Fibroblast of skin of scalp (primary cell): ENCODE results near the gene RPRD1B.
A peak's percentile ranks its signal among the peaks of the same experiment; 100 is the strongest.

Source experiments
- DNase-seq: peaks from one replicate; pipeline ENCODE4 v3.0.0-alpha.2; 2013

The RPRD1B gene

GRCh38 chr20:38136421-38137245 is 103.1 kb downstream of the RPRD1B start:
- DNase-seq = no peak

DNA sequence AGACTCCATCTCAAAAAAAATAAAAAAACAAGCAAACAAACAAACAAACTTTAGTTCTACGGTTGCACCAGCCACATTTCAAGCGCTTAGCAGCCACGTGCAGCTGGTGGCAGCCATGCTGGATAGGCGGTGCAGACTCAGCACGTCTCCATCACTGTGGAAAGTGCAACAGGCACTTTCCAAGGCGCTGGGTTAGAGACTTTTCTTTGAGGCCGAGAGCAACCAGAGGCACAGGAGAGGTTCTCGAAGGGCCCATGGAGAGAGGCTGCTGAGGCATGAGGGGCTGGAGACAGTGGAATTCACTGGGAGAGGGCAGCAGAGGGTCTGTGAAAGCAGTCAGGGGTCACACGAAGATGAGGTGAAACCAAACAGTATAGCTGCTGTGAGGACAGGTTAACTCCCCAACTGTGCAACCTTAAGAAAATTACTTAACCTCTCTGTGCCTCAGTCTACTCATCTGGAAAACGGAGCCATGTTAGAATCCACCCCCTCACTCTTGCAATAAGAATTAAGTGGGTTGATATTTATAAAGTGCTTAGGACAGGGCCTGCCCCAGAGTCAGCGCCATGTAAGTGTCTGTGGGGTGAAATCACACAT is 104.0 kb downstream of the RPRD1B start:
- DNase-seq = no peak

- DNase-seq = no peak
These were observed 104.7 kb downstream of the RPRD1B start for GRCh38 chr20:38138086-38138778.

DNA sequence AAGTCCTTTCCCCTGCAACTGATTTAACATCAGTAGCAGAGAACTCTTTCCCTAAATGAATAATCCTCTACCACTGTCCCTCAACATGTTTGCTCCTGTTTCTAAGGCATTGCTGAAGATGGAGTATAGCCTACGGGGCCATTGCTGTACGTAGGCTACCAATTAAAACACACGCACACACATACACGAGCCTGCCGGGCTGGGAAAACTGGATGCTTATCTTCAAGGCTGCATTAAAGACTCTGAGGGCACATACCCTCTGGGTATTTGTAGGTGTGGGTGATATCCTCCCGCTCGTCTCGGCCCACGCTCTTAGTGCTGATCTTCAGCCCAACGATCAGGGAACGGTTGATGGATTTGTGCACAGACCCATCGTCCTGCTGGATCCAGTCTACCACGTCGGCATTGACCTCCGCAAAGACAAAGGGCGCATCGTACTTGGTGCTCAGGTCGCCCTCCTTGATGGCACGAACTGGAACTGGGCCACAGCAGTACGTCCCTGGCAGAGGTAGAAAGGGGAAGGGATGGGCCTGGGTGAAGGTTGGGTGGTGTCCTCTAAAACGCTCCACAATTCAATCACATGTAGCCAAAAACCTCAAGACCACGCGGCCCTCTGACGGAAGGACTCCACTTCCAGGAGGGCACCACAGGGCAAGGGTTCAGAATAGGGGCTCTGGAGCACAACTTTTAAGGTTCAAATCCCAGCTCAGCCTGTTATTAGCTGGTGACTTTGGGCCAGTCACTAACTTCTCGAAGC is 105.8 kb downstream of the RPRD1B start:
- no peak for DNase-seq

DNA sequence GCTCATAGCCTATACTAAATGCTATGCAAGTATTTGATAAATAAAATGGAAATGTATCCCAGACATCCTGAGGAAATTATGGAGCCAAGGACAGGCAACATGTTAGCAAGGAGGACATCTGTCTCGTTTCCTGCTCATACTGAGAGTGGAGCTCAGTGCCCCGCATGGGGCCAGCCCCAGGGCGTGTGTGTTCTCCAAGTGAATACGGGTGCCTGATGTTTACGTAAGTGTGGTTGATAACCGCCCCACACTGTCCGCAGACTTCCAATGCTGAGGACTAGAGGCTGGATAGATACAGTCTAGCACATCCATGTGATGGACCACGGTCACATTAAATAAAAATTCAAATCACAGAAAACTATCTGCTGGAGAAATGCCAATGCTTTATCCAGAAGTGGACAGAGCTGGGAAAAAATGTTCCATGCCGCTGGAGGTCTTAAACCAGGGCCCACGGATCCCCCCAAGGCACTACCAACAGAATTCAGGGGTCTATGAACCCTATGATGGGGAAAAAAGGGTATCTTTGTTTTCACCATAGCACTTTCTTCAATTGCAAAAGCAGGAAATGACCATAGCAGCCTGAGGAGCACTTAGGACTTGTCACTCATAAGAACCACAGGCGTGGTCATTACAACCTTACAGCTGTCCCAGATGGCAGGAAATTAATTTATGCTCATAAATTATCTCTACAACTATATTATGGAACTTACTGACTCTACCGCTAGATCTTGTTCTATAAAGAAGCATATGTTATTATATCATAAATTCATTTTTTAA is 106.6 kb downstream of the RPRD1B start:
- DNase-seq = peak; percentile 35

DNA sequence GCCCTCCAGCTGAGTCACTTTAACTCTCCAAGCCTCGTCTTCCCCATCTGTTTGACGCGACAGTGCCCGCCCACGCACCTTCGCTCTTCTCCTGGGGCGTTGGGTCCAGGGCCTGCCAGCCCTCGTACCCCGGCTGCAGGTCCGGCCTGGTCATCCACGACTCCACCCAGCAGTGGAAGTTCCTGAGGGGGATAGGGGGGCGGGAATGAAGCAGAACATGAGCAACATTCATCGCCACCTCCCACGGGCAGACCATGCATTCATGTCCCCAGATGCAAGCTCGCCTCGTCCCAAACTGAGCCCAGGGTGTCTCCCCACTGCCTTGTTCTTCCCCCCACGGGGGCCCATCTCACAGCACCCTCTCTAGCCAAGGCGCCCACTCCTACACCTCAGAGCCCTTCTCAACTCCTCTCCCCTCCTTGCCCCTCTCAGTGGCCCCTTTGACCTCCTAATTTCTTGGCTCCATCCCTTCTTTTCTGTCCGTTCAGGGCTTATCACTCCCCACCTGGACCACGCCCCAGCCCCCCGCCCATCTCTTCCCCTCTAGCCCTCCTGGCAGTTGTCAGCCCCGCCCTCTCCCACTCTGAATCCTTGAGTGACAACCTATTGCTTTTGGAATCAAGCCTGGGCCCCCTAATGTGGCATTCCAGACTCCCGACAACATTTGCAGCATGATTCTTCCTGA is 107.8 kb downstream of the RPRD1B start:
- DNase-seq = no peak
